NCI-H187 (cell line): ENCODE data around the gene PSMD2.

Source experiments
- DNase-seq, 2 experiments: peaks; one replicate each; lab custom pipeline; 2025; lab: John Stamatoyannopoulos, UW

Gene PSMD2

DNA sequence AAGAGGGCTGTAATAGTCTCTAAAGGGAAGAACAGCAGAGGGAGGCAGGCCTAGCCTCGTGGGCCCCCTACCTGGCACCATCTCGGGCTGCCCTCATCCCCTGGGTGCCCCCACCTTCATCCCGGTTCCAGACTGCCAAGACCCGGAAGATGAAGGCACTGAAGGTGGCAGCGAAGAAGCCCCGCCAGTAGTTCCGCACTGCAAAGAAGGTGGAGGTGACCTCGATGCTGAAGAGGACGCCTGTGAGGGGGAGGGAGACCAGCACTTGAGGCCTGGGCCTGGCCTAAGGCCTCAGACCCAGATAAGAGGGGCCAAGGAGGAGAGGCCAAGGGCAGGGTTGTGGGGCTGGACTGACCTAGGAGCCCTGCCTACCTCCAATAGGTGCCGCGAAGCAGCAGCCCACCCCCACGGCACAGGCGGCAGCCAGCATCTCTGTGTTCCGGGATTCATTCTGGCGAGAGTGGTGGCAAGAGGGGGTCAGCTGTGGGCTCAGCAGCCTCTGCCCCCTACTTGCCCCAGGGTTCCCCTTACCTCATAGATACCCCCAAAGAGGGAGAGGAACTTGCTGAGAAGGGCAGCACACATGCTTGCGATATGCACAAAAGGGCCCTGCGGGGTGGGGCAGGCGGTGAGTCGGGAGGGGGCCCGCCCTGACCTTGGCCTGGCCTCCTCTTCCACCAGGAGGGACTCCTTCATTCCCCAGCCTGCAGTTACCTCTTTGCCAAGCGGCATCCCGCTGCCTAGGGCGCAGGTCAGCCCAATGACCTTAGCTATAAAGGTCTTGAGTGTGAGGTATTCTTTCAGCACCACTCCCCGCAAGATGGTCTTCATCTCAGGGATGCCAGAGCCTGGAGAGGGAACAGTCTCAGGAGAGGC is 58.4 kb downstream of the PSMD2 start:
- DNase-seq: no peak

DNA sequence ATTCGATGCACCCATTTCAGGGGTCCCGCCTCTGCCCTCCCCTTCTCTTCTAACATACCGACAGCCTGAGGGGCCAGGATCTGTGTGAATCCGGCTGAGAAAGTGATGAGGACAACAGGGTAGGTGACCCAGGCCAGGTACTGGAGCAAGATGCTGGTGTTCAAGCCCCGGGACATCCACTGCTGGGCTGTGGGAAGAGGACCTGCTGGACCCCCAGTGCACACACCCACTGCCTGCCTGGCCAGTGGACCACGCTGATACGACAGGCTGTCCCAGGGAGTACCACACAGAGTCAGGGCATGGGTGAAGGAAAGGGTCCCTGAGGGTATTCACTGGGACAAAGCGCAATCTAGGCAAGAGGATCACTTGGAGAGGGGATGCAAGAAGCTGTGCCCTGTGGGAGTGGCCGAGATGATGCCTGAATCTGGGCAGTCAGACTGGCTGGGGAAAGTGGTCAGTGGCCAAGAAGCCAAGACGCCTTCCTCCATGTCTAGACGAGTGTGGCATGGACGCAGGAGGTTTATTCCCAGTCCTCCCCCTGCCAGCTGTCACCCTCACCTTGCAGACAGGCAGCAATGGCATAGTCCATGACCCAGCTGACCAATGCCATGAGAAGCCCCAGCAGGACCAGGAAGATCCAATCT is 59.2 kb downstream of the PSMD2 start:
- no peak for DNase-seq
